Smooth muscle cell (in vitro differentiated cells): ENCODE results near the gene REV3L. TPM values are rescaled to one million over a fixed set of nuclear protein-coding genes. Genes with fewer than 3 reads are reported as not detected.

ENCODE experiments used
- DNase-seq: peaks from one replicate; lab custom pipeline; 2025; ENCODE audit not compliant: unreplicated experiment; lab: John Stamatoyannopoulos, UW
- H2AFZ ChIP-seq: fragments of 200-600 bp; sonication (generic); 2 replicates; pipeline ENCODE4 v1.6.0; 2016; ENCODE audit warnings: antibody characterized with exemption, low read depth, mild to moderate bottlenecking
- H3F3A ChIP-seq: fragments of 200-600 bp; sonication (generic); 2 replicates; pipeline ENCODE4 v1.6.0; 2017; ENCODE audit warnings: antibody characterized with exemption, low read depth
- H3K27ac ChIP-seq: fragments of 200-600 bp; sonication (generic); 2 replicates; pipeline ENCODE4 v1.5.1; 2016; ENCODE audit warnings: low read depth, mild to moderate bottlenecking
- H3K27me3 ChIP-seq: fragments of 200-600 bp; sonication (generic); 2 replicates; pipeline ENCODE4 v1.6.1; 2016; ENCODE audit warnings: low read depth, mild to moderate bottlenecking
- H3K36me3 ChIP-seq: fragments of 200-600 bp; sonication (generic); 2 replicates; pipeline ENCODE4 v1.5.1; 2016; ENCODE audit warnings: low read depth
- H3K4me1 ChIP-seq: fragments of 200-600 bp; sonication (generic); 2 replicates; pipeline ENCODE4 v1.5.1; 2016; ENCODE audit warnings: low read depth
- H3K4me2 ChIP-seq: fragments of 200-600 bp; sonication (generic); 2 replicates; pipeline ENCODE4 v1.6.0; 2016; ENCODE audit warnings: mild to moderate bottlenecking
- H3K4me3 ChIP-seq: fragments of 200-600 bp; sonication (generic); 2 replicates; pipeline ENCODE4 v1.5.1; 2016; ENCODE audit warnings: mild to moderate bottlenecking
- H3K79me2 ChIP-seq: fragments of 200-600 bp; sonication (generic); 2 replicates; pipeline ENCODE4 v1.6.0; 2016; ENCODE audit warnings: low read depth, mild to moderate bottlenecking
- H3K9ac ChIP-seq: fragments of 200-600 bp; sonication (generic); 2 replicates; pipeline ENCODE4 v1.6.0; 2016; ENCODE audit warnings: low read depth
- H3K9me3 ChIP-seq: fragments of 200-600 bp; sonication (generic); replicated peaks from 2 replicates; pipeline ENCODE4 v1.5.1; 2016; ENCODE audit warnings: low read depth
- H4K20me1 ChIP-seq: fragments of 200-600 bp; sonication (generic); 2 replicates; pipeline ENCODE4 v1.6.0; 2016; ENCODE audit warnings: low read depth
- WGBS: methylation state at CpG from one replicate; pipeline ENCODE4 v1.1.7; 2016; ENCODE audit warnings: low lambda C conversion rate; 5-methylcytosine and 5-hydroxymethylcytosine counted together
- polyA plus RNA-seq: library from polyadenylated mRNA; unstranded; fragments of >200 nt; fragmentation: Nextera tagmentation; extraction: Ambion mirVana; gene quantifications from 2 replicates; pipeline ENCODE4 v1.2.1, GENCODE V29; 2016
- total RNA-seq: library from RNA; depleted of rRNA; stranded (reverse); fragments of >200 nt; gene quantifications from 2 replicates; pipeline ENCODE4 v1.2.3, GENCODE V29; 2014
- TF ChIP-seq, protein P1 (sequence below): fragments of 200-600 bp; sonication (generic); IDR thresholded peaks from 2 replicates; pipeline ENCODE4 v1.5.1; 2017; ENCODE audit warnings: borderline replicate concordance, mild to moderate bottlenecking, antibody characterized with exemption; ENCODE audit not compliant: insufficient read depth, poor library complexity, severe bottlenecking

The REV3L gene
- total and polyA plus RNA-seq, 2 experiments from 2014 or later: 6.9 to 19.8 TPM

DNA sequence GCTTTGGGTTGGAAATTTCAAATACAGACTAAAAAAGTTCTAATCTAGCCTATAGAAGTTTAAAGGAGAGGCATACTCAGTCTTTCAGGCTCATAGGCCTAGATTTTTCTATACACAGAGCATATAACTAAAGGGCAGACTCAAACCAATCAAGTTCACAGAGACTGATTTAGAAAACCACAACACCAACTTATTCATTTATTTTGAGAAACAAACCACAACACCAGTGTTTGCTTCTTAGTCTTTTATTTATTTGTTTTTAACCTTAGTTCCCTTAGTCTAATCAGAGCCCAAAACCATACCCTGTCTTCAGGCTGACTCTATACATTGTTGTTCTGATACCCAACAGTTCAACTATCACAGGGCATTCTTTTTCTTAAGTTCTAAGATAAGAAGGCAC, 103.7 kb downstream of the REV3L start:
- DNase-seq: no peak
- no peaks in the 10 kb centered on the region for H3K9me3 ChIP-seq
- H3K4me1 ChIP-seq: no peaks in the 10 kb centered on the region
- H3K36me3 ChIP-seq: peaks cover 14% of the 10 kb centered on the region
- H3K79me2 ChIP-seq: no peaks in the 10 kb centered on the region
- no peak overlapping the region for H3K4me3 ChIP-seq
- H2AFZ ChIP-seq: no peak overlapping the region
- H3F3A ChIP-seq: no peaks in the 10 kb centered on the region
- H4K20me1 ChIP-seq: no peaks in the 10 kb centered on the region
- H3K27me3 ChIP-seq: no peaks in the 10 kb centered on the region
- H3K4me2 ChIP-seq: no peak overlapping the region
- TF ChIP-seq, protein P1, sequence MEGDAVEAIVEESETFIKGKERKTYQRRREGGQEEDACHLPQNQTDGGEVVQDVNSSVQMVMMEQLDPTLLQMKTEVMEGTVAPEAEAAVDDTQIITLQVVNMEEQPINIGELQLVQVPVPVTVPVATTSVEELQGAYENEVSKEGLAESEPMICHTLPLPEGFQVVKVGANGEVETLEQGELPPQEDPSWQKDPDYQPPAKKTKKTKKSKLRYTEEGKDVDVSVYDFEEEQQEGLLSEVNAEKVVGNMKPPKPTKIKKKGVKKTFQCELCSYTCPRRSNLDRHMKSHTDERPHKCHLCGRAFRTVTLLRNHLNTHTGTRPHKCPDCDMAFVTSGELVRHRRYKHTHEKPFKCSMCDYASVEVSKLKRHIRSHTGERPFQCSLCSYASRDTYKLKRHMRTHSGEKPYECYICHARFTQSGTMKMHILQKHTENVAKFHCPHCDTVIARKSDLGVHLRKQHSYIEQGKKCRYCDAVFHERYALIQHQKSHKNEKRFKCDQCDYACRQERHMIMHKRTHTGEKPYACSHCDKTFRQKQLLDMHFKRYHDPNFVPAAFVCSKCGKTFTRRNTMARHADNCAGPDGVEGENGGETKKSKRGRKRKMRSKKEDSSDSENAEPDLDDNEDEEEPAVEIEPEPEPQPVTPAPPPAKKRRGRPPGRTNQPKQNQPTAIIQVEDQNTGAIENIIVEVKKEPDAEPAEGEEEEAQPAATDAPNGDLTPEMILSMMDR: no peak
- H3K27ac ChIP-seq: no peak overlapping the region
- no peak overlapping the region for H3K9ac ChIP-seq

DNA sequence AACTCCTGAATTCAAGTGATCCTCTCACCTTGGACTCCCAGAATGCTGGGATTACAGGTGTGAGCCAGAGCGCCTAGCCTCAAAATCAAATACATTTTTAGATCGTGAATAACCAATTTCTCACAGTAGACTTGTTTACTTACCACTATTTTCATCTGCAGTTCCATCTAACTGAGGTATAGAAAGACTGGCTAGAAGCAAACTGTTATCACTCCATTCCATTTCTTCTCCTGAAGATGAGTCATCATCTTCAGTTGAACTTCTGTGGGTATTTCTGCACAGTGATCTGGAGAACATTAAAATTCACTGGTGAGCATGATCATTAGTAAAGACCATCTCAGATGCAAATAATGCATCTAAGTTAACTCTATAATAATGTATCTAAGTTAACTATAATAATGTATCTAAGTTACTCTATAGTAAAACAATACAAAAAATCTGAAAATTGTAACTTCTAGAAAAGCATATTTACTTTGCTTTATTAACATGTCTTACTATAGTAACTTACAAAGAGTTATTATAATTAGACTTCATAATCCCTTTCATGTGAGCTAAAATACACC, 105.4 kb downstream of the REV3L start:
- Histone ChIP-seq H4K20me1 (no peaks in the 10 kb centered on the region), H3K9me3 (no peaks in the 10 kb centered on the region), H3K4me3 (no peak overlapping the region), H3K9ac (no peak overlapping the region), H3K79me2 (no peaks in the 10 kb centered on the region), H3K4me1 (no peaks in the 10 kb centered on the region), H3K27me3 (no peaks in the 10 kb centered on the region), H3K36me3 (peaks cover 6% of the 10 kb centered on the region), H3F3A (no peaks in the 10 kb centered on the region), H3K4me2 (no peak overlapping the region), H3K27ac (no peak overlapping the region), H2AFZ (no peak overlapping the region)
- DNase-seq: no peak
- TF ChIP-seq, protein P1: no peak
- WGBS: 100% methylated on average over 2 of the region's 2 CpGs

DNA sequence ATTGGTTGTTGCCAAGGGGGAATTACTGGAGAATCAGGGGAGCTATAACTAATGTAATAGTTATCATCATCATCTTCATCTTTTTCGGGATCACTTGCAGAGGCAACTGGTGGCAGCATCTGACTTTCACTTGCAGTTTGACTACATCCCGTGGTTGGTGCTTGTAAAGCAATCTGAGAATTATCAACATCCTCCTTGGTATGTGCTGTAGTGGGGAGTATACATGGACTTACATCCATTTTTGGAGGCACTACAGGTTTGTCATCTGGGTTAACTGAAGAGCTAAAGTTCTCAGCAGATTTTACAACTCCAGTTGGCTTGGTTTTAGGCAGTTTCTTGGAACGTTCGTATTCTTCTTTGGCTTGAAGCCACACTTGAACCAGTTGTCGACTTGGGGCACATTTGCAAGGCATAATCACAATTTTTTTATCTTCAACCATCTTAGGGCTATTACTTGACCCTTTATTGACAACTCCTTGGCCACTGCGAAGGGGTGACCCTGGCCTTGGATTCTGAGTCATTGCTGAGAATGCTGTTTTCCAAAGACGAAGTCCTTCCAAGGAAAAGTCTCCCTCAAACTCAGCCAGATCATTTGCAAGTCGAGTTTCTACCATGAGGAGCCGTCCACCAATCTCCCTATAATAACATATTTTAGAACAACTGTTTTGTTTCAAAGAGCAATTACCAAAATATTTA, 115.5 kb downstream of the REV3L start:
- H3K4me3 ChIP-seq: no peak overlapping the region
- no peaks in the 10 kb centered on the region for H3K36me3 ChIP-seq
- H3K9me3 ChIP-seq: no peaks in the 10 kb centered on the region
- 97% methylated on average over 9 of the region's 9 CpGs for WGBS
- no peaks in the 10 kb centered on the region for H3F3A ChIP-seq
- no peaks in the 10 kb centered on the region for H3K27me3 ChIP-seq
- H3K9ac ChIP-seq: no peak overlapping the region
- H3K4me2 ChIP-seq: no peak overlapping the region
- TF ChIP-seq, protein P1: no peak
- no peak overlapping the region for H3K27ac ChIP-seq
- H3K4me1 ChIP-seq: no peaks in the 10 kb centered on the region
- H3K79me2 ChIP-seq: no peaks in the 10 kb centered on the region
- no peak overlapping the region for H2AFZ ChIP-seq
- DNase-seq: no peak
- no peaks in the 10 kb centered on the region for H4K20me1 ChIP-seq

DNA sequence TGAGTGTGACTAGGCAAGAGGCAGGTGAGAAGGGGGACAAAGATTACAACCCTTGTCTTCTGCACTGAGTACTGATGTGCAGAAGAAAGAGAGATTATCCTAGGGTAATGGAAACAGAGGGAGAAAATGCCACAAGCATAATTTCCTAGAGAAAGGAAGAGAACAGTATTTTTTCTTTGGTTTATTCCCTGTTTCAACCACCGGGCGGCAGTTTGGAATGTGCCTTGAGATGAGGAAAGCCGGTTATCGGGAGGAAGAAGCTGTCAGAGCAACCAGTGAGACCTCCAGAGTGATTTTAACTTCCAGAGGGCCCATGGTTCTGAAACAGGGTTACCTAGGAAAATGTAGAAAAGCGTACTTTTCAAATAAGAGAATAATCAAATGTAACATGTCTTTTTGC, 121.4 kb downstream of the REV3L start:
- Histone ChIP-seq H3K36me3 (no peaks in the 10 kb centered on the region), H3K27ac (no peak overlapping the region), H3K9me3 (no peaks in the 10 kb centered on the region), H3K4me1 (no peaks in the 10 kb centered on the region), H3K79me2 (no peaks in the 10 kb centered on the region), H3K27me3 (no peaks in the 10 kb centered on the region), H4K20me1 (no peaks in the 10 kb centered on the region), H3K4me3 (no peak overlapping the region), H3K4me2 (no peak overlapping the region), H3F3A (no peaks in the 10 kb centered on the region), H2AFZ (no peak overlapping the region), H3K9ac (no peak overlapping the region)
- TF ChIP-seq, protein P1: peak; percentile 35
- 23% methylated on average over 5 of the region's 5 CpGs for WGBS
- DNase-seq: no peak
